PFSK-1 (cell line): ENCODE data around the gene IAPP.

Source experiments
- FOXP2 ChIP-seq: optimal IDR thresholded peaks from 2 replicates; pipeline ENCODE3; 2011; ENCODE audit warnings: borderline replicate concordance, control low read depth, inconsistent platforms; ENCODE audit not compliant: insufficient read depth; ENCODE audit errors: extremely low read length, extremely low read depth
- POLR2AphosphoS5 ChIP-seq: IDR thresholded peaks from 2 replicates; pipeline ENCODE4 v1.6.1; 2012; ENCODE audit warnings: low read depth, mild to moderate bottlenecking, control low read depth, low read length, moderate library complexity
- REST ChIP-seq, 2 experiments: IDR thresholded peaks; 2 replicates each; pipeline versions ENCODE4 v1.6.1 to v1.8.0; 2011 to 2012; ENCODE audit warnings: low read depth in 2 of 2, low read length in 2 of 2, control low read depth in 1 of 2, inconsistent platforms in 1 of 2, mild to moderate bottlenecking in 1 of 2, moderate library complexity in 1 of 2; ENCODE audit not compliant: insufficient read depth in 1 of 2
- SIN3A ChIP-seq: IDR thresholded peaks from 2 replicates; pipeline ENCODE4 v1.6.1; 2012; ENCODE audit warnings: mild to moderate bottlenecking, low read length, moderate library complexity, borderline replicate concordance; ENCODE audit not compliant: insufficient read depth
- TAF1 ChIP-seq: IDR thresholded peaks from 2 replicates; pipeline ENCODE4 v1.6.1; 2012; ENCODE audit warnings: low read length, control low read depth, borderline replicate concordance; ENCODE audit not compliant: insufficient read depth

The IAPP gene

DNA sequence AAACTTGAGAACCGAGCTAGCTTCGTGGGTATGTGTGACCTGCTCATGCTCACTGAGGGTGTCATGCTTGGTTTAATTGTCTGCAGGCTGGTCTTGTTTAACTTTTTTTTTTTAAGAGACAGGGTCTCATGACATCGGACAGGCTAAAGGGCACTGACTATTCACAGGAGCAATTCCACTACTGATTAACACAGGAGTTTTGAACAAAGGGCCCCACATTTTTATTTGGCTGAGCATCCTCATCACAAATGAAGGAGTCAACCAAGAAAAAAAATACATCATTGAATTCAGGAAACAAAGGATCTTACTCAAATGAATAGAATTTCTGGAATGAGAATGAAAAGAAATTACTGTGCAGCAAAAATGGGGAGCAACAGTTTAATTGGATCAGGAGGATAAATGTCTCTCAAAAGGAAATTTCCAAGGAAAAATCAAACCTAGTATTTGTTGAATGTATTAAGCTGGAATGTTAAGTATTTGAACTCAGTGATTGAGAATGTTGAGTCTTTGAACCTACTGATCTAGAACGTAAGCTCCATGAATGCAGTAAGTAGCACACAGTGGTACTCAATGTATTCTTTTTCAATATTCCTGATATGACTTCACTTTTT is 43.9 kb downstream of the IAPP start:
- no peak for TF ChIP-seq POLR2AphosphoS5
- no peak for TF ChIP-seq SIN3A
- no peak for TF ChIP-seq TAF1
- no peak for TF ChIP-seq FOXP2
- no peak for TF ChIP-seq REST (IDR thresholded peaks at IDR 0.05; ENCODE audit: insufficient read depth in 1 of 2, low read depth in 2 of 2, low read length in 2 of 2)

DNA sequence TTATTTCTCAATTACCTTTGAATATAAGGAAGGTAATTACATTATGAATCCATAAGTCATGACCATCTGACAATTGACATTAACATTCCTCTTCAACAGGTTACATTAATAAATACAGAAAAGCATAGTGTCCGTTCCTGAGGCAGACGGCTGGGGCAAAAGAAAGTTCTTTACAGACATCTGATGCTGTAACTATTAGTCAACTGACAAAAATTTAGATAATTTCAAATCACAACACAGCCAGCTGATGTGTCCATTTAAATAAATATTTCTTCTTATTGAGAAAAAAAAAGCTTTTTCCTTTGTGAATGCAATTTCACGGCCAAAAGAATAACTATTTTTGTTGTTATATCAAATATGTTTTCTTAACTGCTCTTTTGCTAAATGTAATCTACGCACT is 55.5 kb downstream of the IAPP start:
- TF ChIP-seq TAF1 (no peak), FOXP2 (no peak), POLR2AphosphoS5 (no peak), SIN3A (no peak), REST (IDR thresholded peaks at IDR 0.05; ENCODE audit: insufficient read depth in 1 of 2, low read depth in 2 of 2, low read length in 2 of 2) (no peak)
